Hematopoietic multipotent progenitor cell treated with erythropoietin and hydrocortisone succinate and interleukin-3 and kit ligand, for 17 days (in vitro differentiated cells): ENCODE results near the gene HOXC12.

Source experiments
- DNase-seq: peaks from one replicate; pipeline ENCODE4 v3.0.0-alpha.2; 2015; ENCODE audit warnings: low spot score

The HOXC12 gene

DNA sequence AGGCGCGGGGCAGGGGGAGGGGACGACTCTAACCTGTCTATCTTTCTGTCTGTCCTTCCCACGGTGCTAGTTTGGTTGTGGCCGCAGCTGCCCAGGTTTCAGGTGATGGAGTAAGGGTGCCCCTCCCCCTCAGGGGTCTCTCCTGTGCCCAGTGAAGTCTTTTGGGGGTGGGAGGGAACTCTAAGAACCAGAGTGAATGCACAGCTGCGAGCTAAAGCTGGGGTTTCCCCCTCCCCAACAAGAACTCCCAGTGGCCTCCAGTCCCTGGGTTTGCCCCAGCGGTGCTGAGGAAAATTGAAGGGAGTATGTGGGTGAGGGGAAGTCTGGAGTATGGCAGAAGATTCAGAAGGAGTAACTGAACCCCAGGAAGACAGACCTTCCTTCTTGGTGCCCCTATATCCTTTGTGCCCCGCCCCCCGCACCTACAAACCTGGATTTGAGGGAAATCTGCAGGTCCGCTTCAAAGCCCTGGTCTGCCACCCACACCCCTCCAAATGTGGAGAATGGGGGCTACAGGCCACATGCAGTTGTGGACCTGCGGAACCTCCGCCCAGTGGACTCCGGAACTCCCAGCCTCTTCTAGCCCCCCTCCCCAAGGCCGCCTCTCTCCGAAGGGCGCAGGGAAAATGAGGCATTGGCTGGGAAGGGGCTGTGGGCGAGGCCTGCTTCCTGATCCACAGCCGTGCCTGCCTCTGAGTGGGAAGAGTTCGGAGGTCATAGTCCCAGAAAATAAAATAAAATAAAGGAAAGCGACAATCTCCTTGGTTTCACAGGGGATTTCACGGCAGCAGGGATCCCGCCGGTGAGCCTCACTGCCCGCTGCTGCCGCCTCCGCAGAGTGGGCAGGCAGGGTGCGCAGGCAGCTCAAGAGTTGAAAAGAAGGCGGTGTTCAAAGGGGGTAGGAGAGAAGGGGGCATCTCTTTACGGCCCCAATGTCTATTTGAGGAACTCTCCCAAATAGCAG is 41.8 kb downstream of the HOXC12 start:
- DNase-seq: no peak

DNA sequence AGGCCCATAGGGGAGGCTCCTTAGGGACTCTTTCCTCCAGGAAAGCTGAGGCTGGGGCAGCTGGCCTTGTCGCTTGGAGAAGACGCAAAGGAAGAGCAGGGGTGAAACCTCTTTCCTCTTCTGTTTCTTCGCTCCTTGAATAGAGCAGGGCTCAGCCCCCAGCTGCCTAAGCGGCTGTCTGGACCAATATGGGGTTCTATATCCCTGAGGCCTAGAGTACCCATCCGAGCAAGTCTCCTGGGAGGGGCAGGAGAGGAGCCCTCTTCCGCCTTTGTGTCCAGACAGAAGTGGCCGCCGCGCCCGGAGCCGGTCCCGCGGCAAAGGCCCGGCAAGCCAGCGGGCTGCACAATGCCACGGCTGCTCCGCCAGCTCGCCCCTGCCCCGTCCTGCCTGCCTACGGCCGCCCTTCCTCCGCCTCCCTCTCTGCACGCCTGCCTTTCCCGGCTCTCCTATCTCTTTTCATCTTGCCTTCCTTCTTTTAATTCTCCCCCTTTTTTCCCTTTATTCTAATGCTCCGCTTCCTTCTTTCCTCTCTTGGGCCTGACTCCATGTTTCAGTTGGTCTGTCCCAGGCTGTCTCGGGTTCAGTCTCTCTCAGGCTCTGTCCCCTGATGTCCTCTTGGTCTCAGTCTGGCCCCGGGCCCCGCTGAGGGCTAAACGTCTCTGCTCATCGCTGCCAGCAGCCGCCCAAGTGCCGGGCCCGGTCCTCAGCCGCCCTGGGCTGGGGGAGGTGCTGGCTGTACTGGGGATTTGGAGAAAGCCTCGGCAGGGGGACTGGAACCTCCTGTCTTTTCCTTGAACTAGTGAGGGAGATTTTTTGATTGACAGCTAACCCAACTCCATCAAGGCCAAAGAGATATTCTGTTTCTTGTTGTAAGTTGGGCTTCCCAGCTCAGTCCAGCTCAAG is 42.8 kb downstream of the HOXC12 start:
- no peak for DNase-seq

DNA sequence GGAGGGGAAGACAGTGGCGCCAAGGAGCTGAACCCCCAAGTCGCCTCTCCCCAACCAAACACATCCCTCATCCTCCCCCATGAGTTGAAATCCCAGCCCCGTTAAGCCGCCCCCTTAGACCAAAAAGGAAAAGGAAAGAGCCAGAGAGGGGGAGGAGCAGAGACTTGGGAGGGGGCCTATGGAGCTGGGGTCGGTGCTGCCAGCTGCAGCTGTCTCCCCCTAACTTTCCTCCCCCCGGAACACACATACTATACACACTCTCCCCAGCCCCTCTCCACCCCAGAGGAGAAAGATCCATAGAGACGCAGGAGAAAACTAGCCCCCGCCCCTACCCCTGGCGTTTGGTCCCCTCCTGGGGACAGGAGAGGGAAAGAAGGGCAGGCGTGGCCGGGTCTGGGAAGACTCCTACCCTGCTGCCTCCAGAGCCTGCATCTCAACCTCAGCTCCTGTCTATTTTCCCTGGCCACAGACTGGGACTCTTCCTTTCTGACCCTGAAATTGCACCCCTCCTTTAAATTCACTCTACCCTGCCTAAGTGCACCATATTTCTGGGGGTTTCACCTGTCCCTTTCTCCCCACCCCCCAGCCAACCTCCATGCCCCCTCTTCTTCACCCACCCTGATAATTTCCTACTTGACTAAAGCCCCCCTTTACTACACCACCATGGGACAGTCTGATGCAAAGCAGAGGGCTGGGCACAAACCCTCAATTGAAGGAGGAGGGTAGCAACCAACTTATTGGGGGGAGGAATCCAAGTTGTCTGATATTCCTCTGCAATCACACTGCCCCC is 43.6 kb downstream of the HOXC12 start:
- no peak for DNase-seq

DNA sequence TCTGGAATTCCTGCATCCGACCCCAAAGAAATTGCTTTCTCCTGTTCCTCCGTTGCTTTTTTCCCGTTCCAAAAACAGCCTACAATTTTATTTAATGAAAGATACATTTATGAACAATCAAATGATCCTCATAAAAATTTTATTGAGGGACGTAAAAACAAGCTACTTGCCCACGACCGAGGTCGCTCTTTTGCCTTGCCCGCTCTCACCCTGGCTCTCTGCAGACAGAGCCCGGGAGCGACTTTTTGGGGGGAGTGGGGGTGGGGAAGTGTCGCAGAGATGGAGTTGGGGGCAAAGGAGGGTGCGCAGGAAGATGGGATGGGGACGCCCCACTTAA is 44.2 kb downstream of the HOXC12 start:
- no peak for DNase-seq

DNA sequence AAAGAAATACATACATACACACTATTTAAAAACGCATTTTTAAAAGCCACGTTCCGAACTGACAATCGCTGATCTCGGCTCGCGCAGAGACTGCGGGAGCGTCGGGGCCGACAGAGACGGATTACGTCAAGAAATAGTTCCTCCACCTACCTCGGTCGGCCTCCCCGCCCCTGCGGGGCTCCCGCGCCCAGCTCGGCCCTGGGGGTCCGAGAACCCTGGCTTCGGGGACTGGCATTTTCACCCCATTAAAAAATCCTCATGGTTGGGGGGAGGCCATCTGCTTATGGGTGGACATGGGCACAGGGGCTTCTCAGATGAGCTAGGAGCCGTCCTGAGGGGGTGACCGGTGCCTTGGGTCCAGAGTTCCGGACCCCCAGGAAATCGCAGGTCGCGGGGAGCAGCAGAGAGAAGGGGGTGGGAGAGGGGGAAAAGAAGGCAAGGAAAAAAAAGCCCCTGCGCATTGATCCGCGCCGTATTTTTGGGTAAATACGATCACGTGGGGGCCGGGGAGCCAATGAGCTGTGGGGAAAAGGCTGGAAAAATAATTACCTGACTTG is 44.9 kb downstream of the HOXC12 start:
- no peak for DNase-seq

DNA sequence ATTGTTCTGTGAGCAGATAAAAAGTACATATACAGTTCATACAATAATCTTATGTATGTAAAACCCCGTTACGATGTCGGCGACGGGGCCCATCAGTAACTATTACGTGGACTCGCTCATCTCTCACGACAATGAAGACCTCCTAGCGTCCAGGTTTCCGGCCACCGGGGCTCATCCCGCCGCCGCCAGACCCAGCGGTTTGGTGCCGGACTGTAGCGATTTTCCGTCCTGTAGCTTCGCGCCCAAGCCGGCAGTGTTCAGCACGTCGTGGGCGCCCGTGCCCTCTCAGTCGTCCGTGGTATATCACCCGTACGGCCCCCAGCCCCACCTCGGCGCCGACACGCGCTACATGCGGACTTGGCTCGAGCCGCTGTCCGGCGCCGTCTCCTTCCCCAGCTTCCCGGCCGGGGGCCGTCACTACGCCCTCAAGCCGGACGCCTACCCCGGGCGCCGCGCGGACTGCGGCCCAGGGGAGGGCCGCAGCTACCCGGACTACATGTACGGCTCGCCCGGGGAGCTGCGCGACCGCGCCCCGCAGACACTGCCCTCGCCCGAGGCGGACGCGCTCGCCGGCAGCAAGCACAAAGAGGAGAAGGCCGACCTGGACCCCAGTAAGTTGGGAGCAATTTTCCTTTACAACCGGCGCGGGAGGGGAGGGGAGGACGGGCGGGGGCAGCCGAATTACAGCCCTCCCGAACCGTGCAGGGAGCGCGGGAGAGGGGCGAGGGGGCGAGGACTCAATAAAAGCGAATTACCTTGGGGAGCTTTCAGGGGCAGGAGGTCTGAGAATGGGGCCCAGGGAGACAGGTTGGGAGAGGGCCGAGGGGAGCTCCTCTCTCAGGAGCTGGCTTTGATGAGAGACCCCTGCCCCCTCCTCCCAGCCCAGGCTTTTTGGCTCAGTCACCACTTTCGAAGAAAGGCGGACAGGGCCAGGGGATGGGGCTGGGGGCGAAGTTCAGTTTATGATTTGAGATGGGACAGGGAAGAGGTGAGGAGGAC is 45.7 kb downstream of the HOXC12 start, which contains the start of gene HOXC9:
Gene HOXC9, plus strand, starts transcription at position 46 of the 999 bp plus-strand sequence. Its CDS starts 28 bp downstream, at position 74.
- DNase-seq: no peak

DNA sequence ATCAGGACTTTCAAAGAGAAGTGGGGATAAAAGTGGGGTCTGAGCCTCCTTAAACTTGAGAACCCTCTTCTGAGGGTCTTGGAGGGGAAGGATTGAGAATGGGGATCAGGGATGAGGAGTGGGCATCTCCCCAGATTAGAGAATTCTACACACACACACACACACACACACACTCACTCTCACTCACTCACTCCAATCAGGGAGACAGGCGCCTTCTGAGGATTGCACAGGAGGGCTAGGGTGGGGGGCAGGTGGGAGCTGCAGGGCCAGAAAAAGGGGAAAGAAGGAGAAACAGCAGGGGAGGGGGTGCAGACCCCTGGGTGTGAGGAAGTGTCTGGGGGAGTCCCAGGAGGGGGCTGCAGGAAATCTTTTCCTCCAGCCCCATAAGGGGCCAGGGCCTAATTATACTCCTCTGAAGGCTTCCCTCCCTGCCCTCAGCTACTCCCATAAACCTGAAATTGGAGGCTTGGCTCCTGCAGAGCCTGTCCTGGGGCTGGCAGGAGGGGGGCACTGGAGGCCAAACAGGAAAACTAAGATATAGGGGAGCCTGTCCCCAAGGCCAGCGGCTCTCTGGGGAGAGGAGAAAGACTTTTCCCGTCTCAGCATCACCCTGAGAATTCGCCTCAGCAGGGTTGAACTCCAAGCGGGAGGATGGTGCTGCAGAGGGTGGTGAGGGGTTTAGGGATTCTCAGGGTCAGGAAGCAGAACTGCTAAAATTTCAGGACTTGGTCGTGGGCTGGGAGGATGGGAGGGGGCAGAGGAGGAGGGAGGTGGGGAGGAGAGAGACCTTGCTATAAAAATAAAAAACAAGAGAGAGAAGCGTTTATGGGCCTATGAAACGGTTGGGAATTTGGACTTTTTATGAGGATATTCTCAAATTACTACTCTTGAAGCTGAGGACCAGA is 46.8 kb downstream of the HOXC12 start:
- DNase-seq: no peak

DNA sequence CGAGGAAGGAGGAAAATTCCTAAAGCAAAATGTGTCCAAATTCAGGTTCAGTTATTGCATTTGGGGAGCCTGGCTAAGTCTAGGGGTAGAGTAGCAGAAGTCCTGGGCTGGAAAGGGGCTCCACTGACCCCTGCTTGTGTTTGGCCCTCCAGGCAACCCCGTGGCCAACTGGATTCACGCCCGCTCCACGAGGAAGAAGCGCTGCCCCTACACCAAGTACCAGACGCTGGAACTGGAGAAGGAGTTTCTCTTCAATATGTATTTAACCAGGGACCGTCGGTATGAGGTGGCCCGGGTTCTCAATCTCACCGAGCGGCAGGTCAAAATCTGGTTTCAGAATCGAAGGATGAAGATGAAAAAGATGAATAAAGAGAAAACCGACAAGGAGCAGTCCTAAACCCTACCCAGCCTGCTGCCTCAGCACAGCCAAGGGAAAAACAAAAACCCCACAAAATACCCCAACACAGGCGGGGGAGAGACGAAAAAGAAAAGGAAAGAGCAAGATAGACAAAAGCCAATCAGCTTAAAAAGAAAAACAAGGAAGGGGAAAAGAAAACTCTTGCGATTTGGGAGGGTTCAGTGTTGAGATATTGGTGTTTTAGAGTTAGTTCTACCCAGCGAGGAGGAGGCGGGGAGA is 47.7 kb downstream of the HOXC12 start:
- DNase-seq: no peak

DNA sequence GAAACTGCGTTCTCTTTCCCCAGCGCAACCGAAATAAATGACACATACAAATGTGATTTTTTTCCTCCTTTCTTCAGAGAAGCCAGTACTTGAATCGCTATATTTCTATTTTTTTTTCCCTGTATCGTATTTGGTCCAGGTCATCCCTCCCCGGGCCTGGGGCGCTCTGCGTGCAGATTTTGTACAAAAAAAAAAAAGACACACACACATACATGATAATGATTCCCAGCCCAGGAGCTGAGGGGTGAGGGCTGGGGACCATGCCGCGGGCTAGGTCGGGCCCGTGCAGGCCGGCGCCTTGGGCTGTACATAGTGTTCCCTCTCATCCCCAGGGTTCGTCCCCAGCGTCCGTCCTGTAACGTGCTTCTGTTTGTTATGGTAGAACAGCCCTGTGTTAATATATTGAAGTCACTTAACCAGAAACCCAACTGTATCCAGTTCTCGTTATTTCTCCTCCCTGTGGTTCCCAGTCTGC is 48.2 kb downstream of the HOXC12 start:
- no peak for DNase-seq

DNA sequence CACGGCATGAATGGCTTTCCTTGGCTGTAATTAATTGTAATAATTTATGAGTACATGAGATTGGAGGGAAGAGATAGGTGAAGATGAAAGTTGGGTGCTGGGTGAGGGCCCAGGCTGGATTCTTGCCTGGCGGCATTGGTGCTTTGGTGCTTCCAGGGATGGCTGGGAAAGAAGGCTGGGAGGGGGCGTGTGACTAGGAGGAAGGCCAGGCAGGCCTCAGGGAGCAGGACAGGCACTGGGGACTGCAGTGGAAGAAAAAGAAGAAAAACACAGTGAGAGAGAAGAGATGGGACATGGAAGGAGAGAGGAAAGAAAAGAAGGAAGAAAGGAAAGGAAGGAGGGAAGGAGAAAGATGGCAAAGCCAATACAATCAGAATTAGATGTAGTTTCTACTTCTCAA is 48.9 kb downstream of the HOXC12 start:
- no peak for DNase-seq

DNA sequence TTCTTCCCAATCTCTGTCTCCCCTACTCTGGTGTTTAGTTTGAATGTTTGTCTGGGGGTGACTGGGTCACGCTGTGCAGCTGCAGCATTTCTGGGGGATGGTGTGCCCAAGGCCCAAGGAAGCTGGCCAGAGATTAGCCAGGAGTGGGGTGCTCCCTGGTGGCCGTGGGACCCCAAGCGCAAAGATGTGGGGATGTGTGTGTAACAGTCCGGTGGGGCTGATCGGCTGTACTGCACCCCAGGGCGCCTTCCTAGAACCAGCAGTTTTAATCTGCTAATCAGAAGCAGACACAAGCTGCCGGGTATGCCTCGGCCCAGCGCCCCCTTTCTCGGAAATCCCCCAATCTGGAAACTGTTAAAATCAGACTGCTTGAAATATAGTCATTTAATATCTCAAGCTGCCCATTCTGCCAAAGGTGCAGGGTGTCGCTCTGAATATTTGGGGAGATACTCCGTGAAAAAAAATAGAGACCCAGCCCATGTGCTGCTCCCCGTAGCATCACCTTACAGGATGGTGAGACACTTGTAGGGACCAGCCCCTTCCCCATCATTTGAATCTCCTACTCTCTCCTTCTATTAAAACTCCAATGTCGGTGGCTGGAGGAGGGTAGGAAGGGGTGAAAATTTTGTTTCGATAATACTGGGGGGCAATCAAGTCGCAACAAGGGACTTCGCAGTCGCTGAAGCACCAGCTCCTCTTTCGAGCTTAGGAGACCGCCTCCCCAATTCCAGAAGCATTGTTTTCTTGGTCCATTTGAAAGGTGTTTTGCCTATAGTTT is 49.5 kb downstream of the HOXC12 start:
- DNase-seq: no peak

DNA sequence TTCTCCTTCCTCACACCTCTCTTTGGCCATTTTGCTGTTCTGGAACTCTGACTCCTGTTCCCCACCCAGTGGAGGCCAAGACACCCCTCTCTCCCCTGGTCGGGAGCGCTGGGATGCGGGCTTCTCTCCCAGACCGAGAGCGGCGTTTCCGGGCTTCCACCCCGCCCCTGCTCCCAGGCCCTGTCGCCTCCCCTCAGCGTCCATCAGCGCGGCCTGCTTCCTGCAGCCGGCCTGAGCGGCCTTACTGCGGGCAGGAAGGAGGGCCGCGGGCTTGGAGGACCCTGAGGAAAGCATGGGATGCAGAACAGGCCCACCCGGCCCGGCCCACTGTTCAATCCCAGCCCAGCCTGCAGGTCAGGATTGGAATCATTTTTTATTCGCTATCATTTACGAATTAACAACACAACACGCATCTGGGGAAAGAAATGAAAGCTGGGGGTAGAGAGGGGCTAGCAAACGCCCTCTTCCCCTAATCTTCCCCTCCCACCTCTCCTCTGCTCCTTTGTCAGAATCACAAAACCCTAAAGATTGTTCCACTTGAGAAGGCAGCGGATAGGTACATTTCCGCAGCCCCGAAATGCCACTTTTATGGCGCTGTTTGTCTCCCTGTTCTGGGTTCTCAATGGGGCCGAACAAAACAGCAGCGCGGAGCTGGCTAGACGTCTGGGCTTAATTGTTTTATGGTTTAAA is 50.3 kb downstream of the HOXC12 start:
- DNase-seq: no peak

DNA sequence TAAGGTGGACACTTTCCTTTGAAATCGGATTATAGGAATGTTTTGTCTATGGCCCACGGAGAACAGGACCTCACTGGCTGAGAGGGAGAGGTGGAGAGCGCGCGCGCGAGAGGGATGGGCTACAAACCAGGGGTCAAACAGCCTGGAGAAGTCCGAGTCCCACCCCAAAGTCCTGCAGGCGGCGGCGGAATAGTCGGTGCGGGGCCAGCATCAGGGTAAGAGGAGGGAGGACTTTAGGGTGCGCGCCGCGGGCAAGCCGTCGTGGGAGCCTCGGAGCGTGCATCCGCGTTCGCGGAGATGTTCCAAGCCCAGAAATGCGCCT is 50.8 kb downstream of the HOXC12 start:
- DNase-seq: no peak

DNA sequence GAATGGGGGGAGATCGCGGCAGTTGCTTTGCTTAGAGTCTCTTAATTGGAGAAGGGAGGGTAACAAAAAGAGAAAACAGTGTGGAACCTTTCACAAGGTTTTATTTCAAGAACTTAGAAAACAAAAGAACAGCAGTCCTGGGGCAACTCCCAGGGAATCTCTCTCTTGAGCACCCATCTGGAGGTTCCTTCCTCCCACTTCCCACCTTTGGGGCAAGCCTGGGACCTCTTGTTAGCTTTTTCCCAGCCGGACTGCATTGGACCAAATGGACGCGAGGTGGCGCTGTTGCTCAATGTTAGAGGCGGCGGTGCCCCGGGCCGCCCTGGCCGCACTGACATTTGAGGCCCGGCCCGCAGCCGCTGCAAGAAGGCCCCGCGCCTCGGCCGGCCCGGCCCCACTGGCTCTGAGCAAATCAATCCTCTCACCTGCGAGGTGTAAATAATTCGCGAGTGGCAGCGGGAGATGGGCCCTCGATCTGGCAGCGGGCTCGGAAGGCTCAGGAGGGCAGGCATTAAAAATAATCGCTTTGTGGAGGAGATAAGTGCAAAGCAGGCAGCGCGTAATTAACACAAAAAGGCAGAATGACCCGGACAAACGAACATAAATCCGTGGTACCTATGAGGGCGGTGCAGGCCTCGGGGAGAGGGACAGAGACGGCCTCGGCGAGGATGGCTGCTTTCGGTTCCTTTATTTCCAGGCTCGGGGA is 51.3 kb downstream of the HOXC12 start:
- peak; percentile 78 for DNase-seq

DNA sequence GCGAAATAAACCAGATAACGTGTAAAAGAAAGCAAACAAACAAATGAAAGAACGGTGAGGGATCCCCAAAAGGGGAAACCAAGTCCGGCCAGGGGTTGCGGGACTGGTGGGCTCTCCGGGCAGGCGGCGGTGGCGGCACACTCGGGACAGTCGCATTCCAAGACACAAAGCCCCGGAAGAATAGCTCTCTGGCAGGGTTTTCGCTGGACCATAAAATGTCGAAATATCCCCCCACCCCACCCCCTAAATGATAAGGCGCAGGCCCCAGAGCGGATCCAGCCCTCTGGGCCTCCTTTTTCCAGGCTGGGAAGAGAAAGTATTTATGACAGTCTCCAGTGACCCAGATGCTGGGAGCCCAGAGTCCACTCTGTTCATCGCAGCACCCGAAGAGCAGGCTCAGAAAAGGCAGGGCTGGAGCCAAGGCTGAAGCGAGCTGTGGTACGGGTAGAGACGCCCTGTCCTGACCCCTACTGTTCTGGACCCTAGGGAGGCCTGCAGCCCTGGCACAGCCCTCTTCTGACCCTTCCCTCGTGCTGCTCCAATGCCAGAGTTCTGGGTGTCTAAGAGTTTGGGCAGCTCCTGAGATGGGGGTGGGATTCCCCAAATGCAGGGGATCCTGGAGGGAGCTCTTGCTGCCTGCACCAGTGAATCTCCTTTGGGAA is 52.0 kb downstream of the HOXC12 start:
- no peak for DNase-seq

DNA sequence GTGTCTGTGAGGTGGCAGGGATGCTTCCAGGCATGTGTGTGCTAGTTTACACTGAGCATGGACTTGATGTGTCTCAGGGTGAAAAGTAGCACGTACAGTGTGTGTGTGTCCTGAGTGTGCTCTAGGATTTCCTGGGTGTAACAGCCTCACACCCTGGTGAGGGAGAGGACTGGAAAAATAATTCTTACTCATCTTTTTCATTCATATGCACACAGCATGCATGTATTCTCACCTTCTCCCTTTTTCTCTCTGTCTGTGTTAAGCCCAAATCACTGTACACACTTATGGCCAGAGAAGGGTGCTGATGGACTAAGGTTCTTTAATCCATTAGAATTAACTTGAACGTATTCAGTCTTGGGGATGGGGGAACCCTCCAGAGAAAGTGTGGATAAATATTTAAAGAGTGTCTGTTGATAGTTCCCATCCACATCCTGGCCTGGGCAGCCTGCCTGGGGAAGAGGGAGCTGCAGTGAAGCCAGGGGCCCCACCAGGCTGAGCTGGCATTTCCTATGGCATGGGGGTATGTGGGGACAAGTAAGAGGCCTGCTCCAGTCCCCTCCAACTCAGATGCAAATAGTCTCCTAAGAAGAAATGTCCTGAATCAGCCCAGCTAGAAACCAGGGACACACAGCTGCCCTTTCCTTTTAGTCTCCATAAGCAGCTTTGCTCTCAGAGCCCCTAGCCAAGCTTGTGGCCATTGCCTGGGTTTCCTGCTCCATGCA is 53.0 kb downstream of the HOXC12 start:
- no peak for DNase-seq
